IMR-90 (cell line): ENCODE data around the gene FHDC1. TPM values are rescaled to one million over a fixed set of nuclear protein-coding genes. Genes with fewer than 3 reads are reported as not detected.

ENCODE experiments used
- ATAC-seq: fragments of 200-7000 bp; cut with Tn5 transposase; 2 replicates; pipeline ENCODE4 v1.9.1; 2020; ENCODE audit warnings: low read depth, mild to moderate bottlenecking, moderate library complexity
- BruUV-seq: library from RNA; stranded (reverse); fragments of 400-500 nt; replicated peaks from 2 replicates; lab custom pipeline; 2021; lab: Mats Ljungman, UMichigan
- CTCF ChIA-PET: fragments of 300-600 bp; formaldehyde crosslinking; extraction: SDS; loops from one replicate; lab custom pipeline; 2021; ENCODE audit warnings: antibody characterized with exemption; lab: Yijun Ruan, JAX
- POLR2A ChIA-PET: fragments of 300-600 bp; sonication (Branson Sonifier 250); formaldehyde crosslinking; loops from one replicate; lab custom pipeline; 2022; ENCODE audit warnings: antibody characterized with exemption; ENCODE audit not compliant: unreplicated experiment; lab: Charles Lee
- DNase-seq: peaks from one replicate; pipeline ENCODE4 v3.0.0; 2013
- H2AFZ ChIP-seq: replicated peaks from 2 replicates; pipeline ENCODE3; 2013; ENCODE audit warnings: low read length, mild to moderate bottlenecking; ENCODE audit not compliant: poor library complexity
- H2AK5ac ChIP-seq: 2 replicates; pipeline ENCODE4 v1.6.1; 2013; ENCODE audit warnings: low read depth, low read length, inconsistent platforms
- H2AK9ac ChIP-seq: replicated peaks from 2 replicates; pipeline ENCODE3; 2013; ENCODE audit warnings: mild to moderate bottlenecking, low read depth, low read length, moderate library complexity; ENCODE audit not compliant: poor library complexity
- H2BK120ac ChIP-seq: 2 replicates; pipeline ENCODE4 v1.6.1; 2013; ENCODE audit warnings: low read depth, low read length, inconsistent platforms
- H2BK15ac ChIP-seq: 3 replicates; pipeline ENCODE4 v1.6.1; 2013; ENCODE audit warnings: low read depth, low read length, inconsistent platforms
- H2BK20ac ChIP-seq: 2 replicates; pipeline ENCODE4 v1.6.1; 2013; ENCODE audit warnings: low read depth, mild to moderate bottlenecking, inconsistent platforms, low read length, moderate library complexity
- H2BK5ac ChIP-seq: 2 replicates; pipeline ENCODE4 v1.6.1; 2013; ENCODE audit warnings: mild to moderate bottlenecking, low read depth, low read length, inconsistent platforms; ENCODE audit not compliant: poor library complexity, severe bottlenecking
- H3K14ac ChIP-seq: replicated peaks from 2 replicates; pipeline ENCODE4 v1.6.1; 2013; ENCODE audit warnings: low read depth, low read length, inconsistent platforms
- H3K18ac ChIP-seq: 2 replicates; pipeline ENCODE4 v1.6.1; 2013; ENCODE audit warnings: low read depth, low read length, control low read depth
- H3K23ac ChIP-seq: 2 replicates; pipeline ENCODE4 v1.6.1; 2013; ENCODE audit warnings: low read depth, low read length, inconsistent platforms
- H3K27ac ChIP-seq: 2 replicates; pipeline ENCODE4 v1.5.1; 2013; ENCODE audit warnings: mild to moderate bottlenecking, control low read depth, low read length; ENCODE audit not compliant: insufficient read depth
- H3K27me3 ChIP-seq: 2 replicates; pipeline ENCODE4 v1.6.1; 2013; ENCODE audit warnings: low read length; ENCODE audit not compliant: control insufficient read depth, insufficient read depth
- H3K36me3 ChIP-seq: 2 replicates; pipeline ENCODE4 v1.6.1; 2013; ENCODE audit warnings: low read length, mixed read lengths; ENCODE audit not compliant: control insufficient read depth, insufficient read depth
- H3K4ac ChIP-seq: 2 replicates; pipeline ENCODE4 v1.6.1; 2013; ENCODE audit warnings: low read depth, low read length, inconsistent platforms
- H3K4me1 ChIP-seq: 2 replicates; pipeline ENCODE4 v1.6.1; 2013; ENCODE audit warnings: low read length, mixed read lengths; ENCODE audit not compliant: control insufficient read depth, insufficient read depth
- H3K4me2 ChIP-seq: 2 replicates; pipeline ENCODE4 v1.6.1; 2013; ENCODE audit warnings: low read depth, mild to moderate bottlenecking, control low read depth, low read length, moderate library complexity
- H3K4me3 ChIP-seq: 2 replicates; pipeline ENCODE4 v1.5.1; 2013; ENCODE audit warnings: low read depth, mild to moderate bottlenecking, control low read depth, low read length, moderate library complexity; ENCODE audit not compliant: insufficient read depth
- H3K56ac ChIP-seq: 2 replicates; pipeline ENCODE4 v1.6.1; 2013; ENCODE audit warnings: low read length, inconsistent platforms; ENCODE audit not compliant: insufficient read depth; ENCODE audit errors: extremely low read depth
- H3K79me1 ChIP-seq, 2 experiments: 2 replicates each; pipeline ENCODE4 v1.6.1; 2013; ENCODE audit warnings: low read length in 2 of 2, inconsistent platforms in 1 of 2, low read depth in 1 of 2
- H3K9ac ChIP-seq: 2 replicates; pipeline ENCODE4 v1.6.1; 2013; ENCODE audit warnings: low read depth, low read length, control low read depth
- H3K9me1 ChIP-seq: 2 replicates; pipeline ENCODE4 v1.6.1; 2013; ENCODE audit warnings: low read length, inconsistent platforms; ENCODE audit not compliant: insufficient read depth
- H3K9me3 ChIP-seq: 2 replicates; pipeline ENCODE4 v1.6.1; 2013; ENCODE audit warnings: low read length; ENCODE audit not compliant: control insufficient read depth, insufficient read depth
- H4K20me1 ChIP-seq: 2 replicates; pipeline ENCODE4 v1.6.1; 2013; ENCODE audit warnings: low read length, inconsistent platforms; ENCODE audit not compliant: insufficient read depth
- H4K5ac ChIP-seq: 2 replicates; pipeline ENCODE4 v1.6.1; 2013; ENCODE audit warnings: mild to moderate bottlenecking, low read depth, low read length, control low read depth
- H4K8ac ChIP-seq, 2 experiments: 2 replicates each; pipeline ENCODE4 v1.6.1; 2013; ENCODE audit warnings: low read depth in 2 of 2, low read length in 2 of 2, control low read depth in 1 of 2, inconsistent platforms in 1 of 2
- H4K91ac ChIP-seq: 2 replicates; pipeline ENCODE4 v1.6.1; 2013; ENCODE audit warnings: low read depth, low read length, inconsistent platforms; ENCODE audit not compliant: insufficient read depth
- BHLHE40 ChIP-seq: fragments of 150-350 bp; IDR thresholded peaks from 2 replicates; pipeline ENCODE4 v1.6.1; 2016; ENCODE audit warnings: mild to moderate bottlenecking, low read depth, low read length
- MAZ ChIP-seq: IDR thresholded peaks from 2 replicates; pipeline ENCODE4 v1.6.1; 2012; ENCODE audit warnings: low read depth, mild to moderate bottlenecking, low read length, improper control_type of control experiment, moderate library complexity, borderline replicate concordance
- POLR2A ChIP-seq: IDR thresholded peaks from 2 replicates; pipeline ENCODE4 v1.6.1; 2012; ENCODE audit warnings: mild to moderate bottlenecking, low read depth, low read length
- RCOR1 ChIP-seq: IDR thresholded peaks from 2 replicates; pipeline ENCODE4 v1.6.1; 2012; ENCODE audit warnings: mild to moderate bottlenecking, low read length, improper control_type of control experiment; ENCODE audit not compliant: insufficient replicate concordance
- SMC3 ChIP-seq: fragments of 150-350 bp; IDR thresholded peaks from 2 replicates; pipeline ENCODE4 v1.6.1; 2016; ENCODE audit warnings: low read depth, mild to moderate bottlenecking, antibody characterized with exemption, low read length, moderate library complexity
- WGBS, 2 experiments: methylation state at CpG; one replicate each; pipeline versions ENCODE4 v1.1.5 to v1.1.7; 2013; ENCODE audit warnings: missing lambda C conversion rate in 2 of 2; ENCODE audit not compliant: insufficient read length in 1 of 2; ENCODE audit errors: extremely low coverage in 2 of 2; 5-methylcytosine and 5-hydroxymethylcytosine counted together
- dilution Hi-C: fragments of 300-500 bp; cut with HindIII; formaldehyde crosslinking; loops from one replicate; pipeline ENCODE4 v1.14.3; 2018; ENCODE audit warnings: low sequenced_read_pairs; ENCODE audit not compliant: unreplicated experiment
- in situ Hi-C: fragments of 300-500 bp; cut with MboI; formaldehyde crosslinking; loops from 3 replicates; pipeline ENCODE4 v1.14.3; 2019; ENCODE audit warnings: low sequenced_read_pairs, inconsistent platforms, mixed read lengths
- intact Hi-C: fragments of 100-400 bp; cut with micrococcal nuclease; formaldehyde crosslinking; loops from 2 replicates; pipeline ENCODE4 v1.10.0; 2022
- polyA plus RNA-seq, 3 experiments: library from polyadenylated mRNA; depleted of rRNA; stranded (reverse); fragments of >200 nt; gene quantifications; 2 replicates each; pipeline ENCODE4 v1.2.3, GENCODE V29; 2012; ENCODE audit warnings: low replicate concordance in 1 of 3
- total RNA-seq: library from RNA; depleted of rRNA; stranded (reverse); fragments of >200 nt; gene quantifications from 2 replicates; pipeline ENCODE4 v1.2.3, GENCODE V29; 2012
- TF ChIP-seq, protein P1 (sequence below): conservative IDR thresholded peaks from 2 replicates; pipeline ENCODE4 v1.5.1; 2012; ENCODE audit warnings: mild to moderate bottlenecking, low read depth, low read length, improper control_type of control experiment

FHDC1 gene
- total and polyA plus RNA-seq, 2 of the 4 experiments (the other 2 are of a cell fraction): under 0.01 to 0.09 TPM

DNA sequence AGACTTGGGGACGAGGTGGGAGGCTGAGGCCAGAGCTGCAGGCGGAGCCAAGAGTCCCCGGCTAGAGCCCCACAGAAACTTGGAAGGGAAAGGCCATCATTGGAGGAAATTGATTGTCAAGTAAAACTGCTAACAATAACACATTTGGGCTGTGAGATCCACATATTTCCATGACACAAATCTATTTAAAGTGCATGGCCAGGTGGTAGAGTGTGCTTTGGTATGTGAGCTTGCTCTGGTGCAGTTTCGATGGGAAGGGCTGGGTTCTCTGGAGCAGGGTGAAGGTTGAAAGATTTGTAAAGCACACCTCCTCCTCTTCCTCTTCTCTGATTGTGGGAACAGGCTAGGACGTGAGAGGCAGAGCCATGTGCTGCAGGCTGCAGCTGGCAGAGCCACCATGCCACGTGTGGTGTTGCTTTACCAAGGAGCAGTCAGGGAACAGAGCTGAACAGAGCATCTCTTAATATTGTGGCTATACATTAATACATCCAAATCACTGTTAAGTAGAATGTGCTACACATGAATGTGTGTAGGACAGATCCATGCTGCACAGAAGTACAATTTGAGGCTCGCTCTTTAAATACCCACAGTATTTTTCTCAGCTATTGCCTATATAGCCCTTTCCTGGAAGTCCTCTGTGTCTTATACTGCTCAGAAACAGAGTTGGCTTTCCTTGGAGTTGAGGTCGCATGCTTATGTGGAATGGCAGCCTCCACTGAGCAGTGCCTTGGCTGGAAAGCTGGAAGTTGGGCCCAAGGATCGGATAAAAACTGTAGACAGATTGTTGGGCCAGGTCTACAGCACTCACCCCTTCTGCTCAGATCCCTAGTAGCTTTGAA lies 37.7 kb downstream of the FHDC1 start:
- no peak for ATAC-seq
- peak overlapping the region; percentile 83 for H2AFZ ChIP-seq
- H2BK20ac ChIP-seq: peak overlapping the region; percentile 58; the same call in 1 of the 2 replicates
- H3K18ac ChIP-seq: peak overlapping the region; percentile 10; the same call in 1 of the 2 replicates
- H4K8ac ChIP-seq: peak overlapping the region in 1 of 2 experiments; percentile 62; a peak in 2 of 4 replicates
- peak overlapping the region; percentile 31; the same call in 1 of the 2 replicates for H3K27ac ChIP-seq
- no peaks in the 10 kb centered on the region for H4K20me1 ChIP-seq
- no peak overlapping the region for H2BK5ac ChIP-seq
- H3K79me1 ChIP-seq: no peaks in the 10 kb centered on the region
- no peak overlapping the region; the same call in 1 of the 2 replicates for H4K5ac ChIP-seq
- no peak overlapping the region for H3K4me2 ChIP-seq
- H2BK120ac ChIP-seq: peak overlapping the region; percentile 63; the same call in 1 of the 2 replicates
- peak overlapping the region; percentile 47; the same call in 1 of the 2 replicates for H2AK5ac ChIP-seq
- no TSS peak for BruUV-seq
- H3K9ac ChIP-seq: no peak overlapping the region
- no peak overlapping the region for H3K56ac ChIP-seq
- no peak overlapping the region; the same call in 1 of the 2 replicates for H3K23ac ChIP-seq
- no peaks in the 10 kb centered on the region for H3K36me3 ChIP-seq
- no CpG with 5 or more reads among the region's 9 CpGs for WGBS, 2 experiments
- dilution Hi-C loops (no loop called here), in situ Hi-C loops (no loop called here), intact Hi-C loops (no loop called here)
- DNase-seq: no peak
- H2BK15ac ChIP-seq: peak overlapping the region; percentile 17; the same call in 1 of the 3 replicates
- POLR2A ChIA-PET: no interaction called here
- CTCF ChIA-PET: interaction anchor here (1.2 kb wide), 1 partner anchor 154 kb away, joined by 4 read pairs; no protein-coding TSS in a partner anchor
- TF ChIP-seq, protein P1, sequence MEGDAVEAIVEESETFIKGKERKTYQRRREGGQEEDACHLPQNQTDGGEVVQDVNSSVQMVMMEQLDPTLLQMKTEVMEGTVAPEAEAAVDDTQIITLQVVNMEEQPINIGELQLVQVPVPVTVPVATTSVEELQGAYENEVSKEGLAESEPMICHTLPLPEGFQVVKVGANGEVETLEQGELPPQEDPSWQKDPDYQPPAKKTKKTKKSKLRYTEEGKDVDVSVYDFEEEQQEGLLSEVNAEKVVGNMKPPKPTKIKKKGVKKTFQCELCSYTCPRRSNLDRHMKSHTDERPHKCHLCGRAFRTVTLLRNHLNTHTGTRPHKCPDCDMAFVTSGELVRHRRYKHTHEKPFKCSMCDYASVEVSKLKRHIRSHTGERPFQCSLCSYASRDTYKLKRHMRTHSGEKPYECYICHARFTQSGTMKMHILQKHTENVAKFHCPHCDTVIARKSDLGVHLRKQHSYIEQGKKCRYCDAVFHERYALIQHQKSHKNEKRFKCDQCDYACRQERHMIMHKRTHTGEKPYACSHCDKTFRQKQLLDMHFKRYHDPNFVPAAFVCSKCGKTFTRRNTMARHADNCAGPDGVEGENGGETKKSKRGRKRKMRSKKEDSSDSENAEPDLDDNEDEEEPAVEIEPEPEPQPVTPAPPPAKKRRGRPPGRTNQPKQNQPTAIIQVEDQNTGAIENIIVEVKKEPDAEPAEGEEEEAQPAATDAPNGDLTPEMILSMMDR: no peak
- TF ChIP-seq SMC3: no peak
- no peak for TF ChIP-seq MAZ
- TF ChIP-seq POLR2A: no peak
- no peak for TF ChIP-seq BHLHE40
- no peak for TF ChIP-seq RCOR1
- H3K4me3 ChIP-seq: no peak overlapping the region
- peak overlapping the region; percentile 20; the same call in 1 of the 2 replicates for H4K91ac ChIP-seq
- peak overlapping the region; percentile 51 for H3K4ac ChIP-seq
- peaks cover 3% of the 10 kb centered on the region for H3K27me3 ChIP-seq
- H3K9me3 ChIP-seq: no peaks in the 10 kb centered on the region
- H3K9me1 ChIP-seq: peaks cover 8% of the 10 kb centered on the region
- peak overlapping the region; percentile 50; the same call in 1 of the 2 replicates for H3K14ac ChIP-seq
- peak overlapping the region; percentile 51 for H2AK9ac ChIP-seq
- H3K4me1 ChIP-seq: peaks cover 5% of the 10 kb centered on the region
